DLD1 (cell line): Measurements from ENCODE around the gene HCRT.
"Not testable (repeated sequence)": the region's sequence is repeated elsewhere in the genome, so short reads cannot be mapped to it uniquely, and the experiment has no call there.

Source experiments
- in situ Hi-C: cut with HindIII; loops from 2 replicates; pipeline ENCODE4 v1.10.0; 2017; ENCODE audit warnings: low sequenced_read_pairs

Gene HCRT

GRCh38 chr17:42180411-42180921 is 4.8 kb downstream of the HCRT start:
- in situ Hi-C loops: no loop called here

GRCh38 chr17:42179911-42180410 is 5.3 kb downstream of the HCRT start:
- in situ Hi-C loops: no loop called here

- in situ Hi-C loops: no loop called here
These were observed 5.9 kb downstream of the HCRT start for GRCh38 chr17:42179335-42179734.

GRCh38 chr17:42178817-42179216 is 6.4 kb downstream of the HCRT start:
- in situ Hi-C loops: no loop called here

- in situ Hi-C loops: no loop called here
These were observed 7.6 kb downstream of the HCRT start for GRCh38 chr17:42177684-42178083.

GRCh38 chr17:42174126-42174783 is 11.0 kb downstream of the HCRT start:
- in situ Hi-C loops: no loop called here

- in situ Hi-C loops: no loop called here
These were observed 13.4 kb downstream of the HCRT start for GRCh38 chr17:42171831-42172230.

- in situ Hi-C loops: no loop called here
These were observed 15.9 kb downstream of the HCRT start for GRCh38 chr17:42169351-42169750.

- in situ Hi-C loops: no loop called here
These were observed 17.4 kb downstream of the HCRT start for GRCh38 chr17:42167807-42168206.

- in situ Hi-C loops: no loop called here
These were observed 19.0 kb downstream of the HCRT start for GRCh38 chr17:42166196-42166763.

GRCh38 chr17:42165751-42166150 is 19.5 kb downstream of the HCRT start:
- in situ Hi-C loops: no loop called here

GRCh38 chr17:42163696-42164407 is 21.4 kb downstream of the HCRT start:
- in situ Hi-C loops: no loop called here

- in situ Hi-C loops: no loop called here
These were observed 22.1 kb downstream of the HCRT start for GRCh38 chr17:42163113-42163512.

- in situ Hi-C loops: no loop called here
These were observed 24.7 kb downstream of the HCRT start for GRCh38 chr17:42160531-42160910.

GRCh38 chr17:42159796-42160530 is 25.3 kb downstream of the HCRT start:
- in situ Hi-C loops: no loop called here

- in situ Hi-C loops: no loop called here
These were observed 29.6 kb downstream of the HCRT start for GRCh38 chr17:42155614-42156045.

GRCh38 chr17:42153919-42154742 is 31.1 kb downstream of the HCRT start:
- in situ Hi-C loops: no loop called here

GRCh38 chr17:42146911-42147607 is 38.2 kb downstream of the HCRT start:
- in situ Hi-C loops: no loop called here

- in situ Hi-C loops: not testable (repeated sequence)
These were observed 42.1 kb downstream of the HCRT start for GRCh38 chr17:42143138-42143537.
